K562 (cell line): ENCODE measurements around the gene ZNF285. TPM values are rescaled to one million over a fixed set of nuclear protein-coding genes. Genes with fewer than 3 reads are reported as not detected.

Experiments
- ATAC-seq: fragments of 200-7000 bp; cut with Tn5 transposase; 3 replicates; pipeline ENCODE4 v1.9.1; 2020; ENCODE audit warnings: moderate library complexity
- BruUV-seq: library from RNA; stranded (reverse); fragments of 400-500 nt; replicated peaks from 2 replicates; lab custom pipeline; 2021; lab: Mats Ljungman, UMichigan
- CTCF ChIA-PET: fragments of 300-600 bp; formaldehyde crosslinking; extraction: SDS; loops from one replicate; lab custom pipeline; 2021; ENCODE audit warnings: low intra/inter-chr PET ratio; lab: Yijun Ruan, JAX
- POLR2A ChIA-PET: fragments of 300-600, 350-650 bp; sonication (Branson Sonifier 250); formaldehyde crosslinking; extraction: SDS; loops from one replicate; lab custom pipeline; 2021; ENCODE audit warnings: antibody characterized with exemption, inconsistent platforms; lab: Yijun Ruan, JAX
- DNase-seq, 4 experiments: peaks; one replicate each; pipeline versions ENCODE4 v3.0.0 to v3.0.0-alpha.2; 2011 to 2018; ENCODE audit warnings: low spot score in 3 of 4, mixed read lengths in 3 of 4; ENCODE audit errors: extremely low read depth in 1 of 4
- FAIRE-seq: peaks from 2 replicates; lab custom pipeline; 2011; peaks lifted over from hg19 to GRCh38; lab: Jason Lieb, UNC
- H2AFZ ChIP-seq: 2 replicates; pipeline ENCODE4 v1.6.0; 2011; ENCODE audit warnings: low read depth, low read length, control low read depth, inconsistent platforms
- H3K27ac ChIP-seq: fragments of 200-600 bp; 3 replicates; pipeline ENCODE4 v1.8.0; 2011; ENCODE audit warnings: low read depth, mild to moderate bottlenecking, control low read depth, inconsistent platforms, low read length, moderate library complexity, mixed read lengths; ENCODE audit errors: extremely low read depth
- H3K27me3 ChIP-seq, 2 experiments: fragments of 300-600 bp in 1 of 2; 2 replicates in 1 of 2; 3 replicates in 1 of 2; pipeline versions ENCODE4 v1.6.0 to v1.8.0; 2011; ENCODE audit warnings: inconsistent platforms in 2 of 2, low read length in 2 of 2, mild to moderate bottlenecking in 1 of 2, mixed read lengths in 1 of 2, moderate library complexity in 1 of 2; ENCODE audit not compliant: control insufficient read depth in 2 of 2, insufficient read depth in 2 of 2
- H3K36me3 ChIP-seq: fragments of 300-600 bp; 3 replicates; pipeline ENCODE4 v1.8.0; 2011; ENCODE audit warnings: mild to moderate bottlenecking, low read length, inconsistent platforms; ENCODE audit not compliant: control insufficient read depth, insufficient read depth
- H3K4me1 ChIP-seq, 2 experiments: fragments of 200-600 bp in 1 of 2; replicated peaks in 1 of 2; 2 replicates in 1 of 2; 3 replicates in 1 of 2; pipeline versions ENCODE4 v1.5.1 to v1.8.0; 2011; ENCODE audit warnings: inconsistent platforms in 2 of 2, low read length in 2 of 2, mild to moderate bottlenecking in 1 of 2, mixed read lengths in 1 of 2, moderate library complexity in 1 of 2; ENCODE audit not compliant: control insufficient read depth in 2 of 2, insufficient read depth in 2 of 2
- H3K4me2 ChIP-seq: 2 replicates; pipeline ENCODE4 v1.6.1; 2011; ENCODE audit warnings: low read length, control low read depth, inconsistent platforms, mixed read lengths; ENCODE audit not compliant: insufficient read depth
- H3K4me3 ChIP-seq: fragments of 200-600 bp; sonication (generic), shearing (Covaris generic); 2 replicates; pipeline ENCODE4 v1.5.1; 2016; ENCODE audit warnings: control low read depth, inconsistent platforms
- H3K79me2 ChIP-seq: fragments of 200-600 bp; 3 replicates; pipeline ENCODE4 v1.8.0; 2011; ENCODE audit warnings: low read length, inconsistent platforms; ENCODE audit not compliant: control insufficient read depth, insufficient read depth
- H3K9ac ChIP-seq, 2 experiments: 2 replicates each; pipeline versions ENCODE4 v1.6.0 to v1.6.1; 2011; ENCODE audit warnings: low read depth in 2 of 2, low read length in 2 of 2, control low read depth in 1 of 2, inconsistent platforms in 1 of 2, mild to moderate bottlenecking in 1 of 2, mixed read lengths in 1 of 2; ENCODE audit not compliant: insufficient read depth in 1 of 2
- H3K9me1 ChIP-seq: one replicate; pipeline ENCODE4 v1.6.0; 2011; ENCODE audit warnings: inconsistent platforms, mild to moderate bottlenecking, low read length, moderate library complexity; ENCODE audit not compliant: control insufficient read depth, insufficient read depth
- H3K9me3 ChIP-seq: replicated peaks from 2 replicates; pipeline ENCODE4 v1.5.1; 2011; ENCODE audit warnings: low read depth, low read length, inconsistent platforms; ENCODE audit not compliant: control insufficient read depth, insufficient read depth
- H4K20me1 ChIP-seq: replicated peaks from 2 replicates; pipeline ENCODE4 v1.6.1; 2011; ENCODE audit warnings: low read length, inconsistent platforms, mixed read lengths; ENCODE audit not compliant: control insufficient read depth, insufficient read depth
- CBX5 ChIP-seq: IDR thresholded peaks from 2 replicates; pipeline ENCODE4 v1.6.1; 2014; ENCODE audit warnings: low read depth, borderline replicate concordance
- KLF13 ChIP-seq: fragments of 450-650 bp; IDR thresholded peaks from 2 replicates; pipeline ENCODE4 v1.6.1; 2016; ENCODE audit warnings: missing genetic modification characterization, low read depth, mild to moderate bottlenecking, missing compliant biosample characterization, moderate library complexity, borderline replicate concordance
- PTTG1 ChIP-seq: fragments of 450-650 bp; IDR thresholded peaks from 2 replicates; pipeline ENCODE4 v1.6.1; 2016; ENCODE audit warnings: low read depth, mild to moderate bottlenecking, missing genetic modification characterization, missing compliant biosample characterization
- SIN3A ChIP-seq, 2 experiments: fragments of 150-350 bp in 1 of 2; IDR thresholded peaks; 2 replicates each; pipeline ENCODE4 v1.6.1; 2011 to 2016; ENCODE audit warnings: borderline replicate concordance in 2 of 2, low read depth in 2 of 2, low read length in 2 of 2, mild to moderate bottlenecking in 2 of 2, moderate library complexity in 2 of 2; ENCODE audit not compliant: control insufficient read depth in 1 of 2
- ZNF551 ChIP-seq: fragments of 250-450 bp; sonication (Bioruptor Pico); IDR thresholded peaks from 2 replicates; pipeline ENCODE4 v1.5.0; 2021; ENCODE audit warnings: mild to moderate bottlenecking, moderate library complexity
- WGBS: fragments of 100-300 bp; shearing (Covaris generic); methylation state at CpG from one replicate; pipeline ENCODE4 v1.1.6; 2016; ENCODE audit warnings: low coverage, mixed read lengths; ENCODE audit not compliant: insufficient coverage; ENCODE audit errors: missing lambda C conversion rate; 5-methylcytosine and 5-hydroxymethylcytosine counted together
- in situ Hi-C: fragments of 300-500 bp; cut with MboI; formaldehyde crosslinking; loops from 4 replicates; pipeline ENCODE4 v1.15.0; 2018; ENCODE audit warnings: inconsistent platforms, mixed read lengths
- intact Hi-C: fragments of 100-400 bp; cut with micrococcal nuclease; formaldehyde crosslinking; loops from 2 replicates; pipeline ENCODE4 v1.14.2; 2022
- polyA plus RNA-seq, 8 experiments: library from polyadenylated mRNA; depleted of rRNA in 4 of 8; stranded (reverse) in 5 of 8; unstranded in 3 of 8; fragments of >200 nt; fragmentation: Nextera tagmentation in 2 of 8; fragmentation: Illumina TruSeq in 1 of 8; extraction: Ambion mirVana in 2 of 8; extraction: Trizol in 1 of 8; gene quantifications; 2 replicates each; pipeline versions ENCODE4 v1.2.1 to v1.2.3, GENCODE V29; 2011 to 2014; ENCODE audit warnings: inconsistent platforms in 1 of 8, missing spikeins in 1 of 8
- total RNA-seq, 7 experiments: library from RNA; depleted of rRNA in 6 of 7; stranded (reverse); fragments of >200 nt in 6 of 7; fragmentation: Illumina TruSeq in 2 of 7; extraction: Trizol in 2 of 7; gene quantifications; 2 replicates each; pipeline versions ENCODE4 v1.2.1 to v1.2.3, GENCODE V29; 2011 to 2021; ENCODE audit warnings: low replicate concordance in 1 of 7
- TF ChIP-seq, protein P1 (sequence below): fragments of 250-450 bp; sonication (Bioruptor Pico); IDR thresholded peaks from 2 replicates; pipeline ENCODE4 v1.8.0; 2022; ENCODE audit warnings: moderate library complexity, mild to moderate bottlenecking, inconsistent platforms

The ZNF285 gene
- total and polyA plus RNA-seq, 9 of the 15 experiments (the other 6 are each of a cell fraction or from before 2014, with no cell fraction given): 0.14 to 1.1 (median 0.50) TPM

- TF ChIP-seq CBX5 (no peak), KLF13 (tag) (no peak), SIN3A (IDR thresholded peaks at IDR 0.05; ENCODE audit: borderline replicate concordance in 2 of 2, control insufficient read depth in 1 of 2, low read depth in 2 of 2, low read length in 2 of 2) (no peak)
- TF ChIP-seq, protein P1, sequence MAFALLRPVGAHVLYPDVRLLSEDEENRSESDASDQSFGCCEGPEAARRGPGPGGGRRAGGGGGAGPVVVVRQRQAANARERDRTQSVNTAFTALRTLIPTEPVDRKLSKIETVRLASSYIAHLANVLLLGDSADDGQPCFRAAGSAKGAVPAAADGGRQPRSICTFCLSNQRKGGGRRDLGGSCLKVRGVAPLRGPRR (CRISPR knock-in tag): no peak
- TF ChIP-seq, all 486 proteins: peak for 0
These were observed 55.4 kb downstream of the ZNF285 start (continued) for GRCh38 chr19:44345959-44346358.

DNA sequence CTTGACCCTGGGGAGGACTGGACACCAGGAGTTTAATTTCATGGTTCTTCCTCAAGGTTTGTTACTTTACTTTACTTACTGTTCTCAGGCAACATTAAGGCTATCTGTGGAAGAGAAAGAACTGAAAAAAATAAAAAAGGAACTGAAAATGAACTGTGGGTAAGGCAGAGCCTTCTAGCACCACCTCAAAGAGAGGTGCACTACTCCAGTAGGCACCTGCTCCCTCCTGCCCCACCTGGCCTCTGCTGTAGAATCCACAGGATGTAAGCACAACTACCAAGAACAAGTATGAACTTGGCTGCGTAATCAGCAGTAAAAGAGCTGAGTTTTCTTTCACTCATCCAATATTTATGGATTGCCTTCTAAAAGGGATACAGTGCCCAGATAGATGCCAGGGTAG is 57.2 kb downstream of the ZNF285 start:
- BruUV-seq: no TSS peak

More for the DNA sequence above, 57.2 kb downstream of the ZNF285 start:
- no peaks in the 10 kb centered on the region for H3K27me3 ChIP-seq
- in situ Hi-C loops (no loop called here), intact Hi-C loops (no loop called here)
- POLR2A ChIA-PET: no interaction called here
- FAIRE-seq: no peak
- TF ChIP-seq PTTG1 (tag) (no peak), ZNF551 (no peak)
- DNase-seq: no peak
- CTCF ChIA-PET: no interaction called here
- H3K9me1 ChIP-seq: no peaks in the 10 kb centered on the region
- H3K27ac ChIP-seq: no peak overlapping the region
- H3K36me3 ChIP-seq: no peaks in the 10 kb centered on the region
- H3K4me2 ChIP-seq: no peak overlapping the region
- H3K4me3 ChIP-seq: no peak overlapping the region
- H3K79me2 ChIP-seq: no peaks in the 10 kb centered on the region
- no peaks in the 10 kb centered on the region; the same call in 1 of the 2 replicates for H3K9me3 ChIP-seq
- no peak overlapping the region for H3K9ac ChIP-seq
- WGBS: 0% methylated on average over 1 of the region's 1 CpG
- no peaks in the 10 kb centered on the region for H4K20me1 ChIP-seq
- H2AFZ ChIP-seq: no peak overlapping the region
- no peak for ATAC-seq
- no peaks in the 10 kb centered on the region for H3K4me1 ChIP-seq
